ENCODE results near the gene HIBCH. TPM values are rescaled to one million over a fixed set of nuclear protein-coding genes. Genes with fewer than 3 reads are reported as not detected.

The HIBCH gene
- total and polyA plus RNA-seq, 2 of the 13 experiments (the other 11 are each of a cell fraction or from before 2014, with no cell fraction given) = 18.8 to 49.5 TPM

GRCh38 chr2:190352668-190353536 lies 33.3 kb upstream of the HIBCH start (continued):
- TF ChIP-seq PCBP2 (optimal IDR thresholded peaks at IDR 0.05; ENCODE audit: low read depth, low read length, poor library complexity, severe bottlenecking) (no peak), MED13 (CRISPR knock-in tag; IDR thresholded peaks at IDR 0.05) (no peak; the same call in 1 of the 2 replicates), AFF4 (CRISPR knock-in tag; IDR thresholded peaks at IDR 0.05) (no peak), MTF2 (CRISPR knock-in tag; IDR thresholded peaks at IDR 0.05; ENCODE audit: borderline replicate concordance) (no peak), EEA1 (CRISPR knock-in tag; IDR thresholded peaks at IDR 0.05; ENCODE audit: borderline replicate concordance) (no peak), SP5 (CRISPR knock-in tag; IDR thresholded peaks at IDR 0.05; ENCODE audit: borderline replicate concordance, low read depth) (peak; percentile 96), IRF9 (CRISPR knock-in tag; IDR thresholded peaks at IDR 0.05; ENCODE audit: borderline replicate concordance) (peak; percentile 90; the same call in 1 of the 2 replicates), MBD4 (IDR thresholded peaks at IDR 0.05; ENCODE audit: borderline replicate concordance, low read length) (peak; percentile 76; the same call in 1 of the 2 replicates), ZNF552 (CRISPR knock-in tag; IDR thresholded peaks at IDR 0.05; ENCODE audit: borderline replicate concordance) (no peak), ZFP36L2 (CRISPR knock-in tag; IDR thresholded peaks at IDR 0.05) (no peak), HOXA7 (CRISPR knock-in tag; IDR thresholded peaks at IDR 0.05) (no peak), HES4 (CRISPR knock-in tag; IDR thresholded peaks at IDR 0.05; ENCODE audit: borderline replicate concordance) (peak; percentile 65; the same call in 1 of the 2 replicates), CENPX (CRISPR knock-in tag; IDR thresholded peaks at IDR 0.05) (no peak), ZNF556 (CRISPR knock-in tag; IDR thresholded peaks at IDR 0.05; ENCODE audit: borderline replicate concordance) (peak; percentile 99), ISX (CRISPR knock-in tag; conservative IDR thresholded peaks at IDR 0.05) (no peak), BRD4 (CRISPR knock-in tag; IDR thresholded peaks at IDR 0.05) (peak; percentile 41; the same call in 1 of the 2 replicates), MLXIP (CRISPR knock-in tag; IDR thresholded peaks at IDR 0.05; ENCODE audit: borderline replicate concordance) (no peak), NKX3-1 (CRISPR knock-in tag; IDR thresholded peaks at IDR 0.05) (peak; percentile 66; the same call in 1 of the 2 replicates), TBL1XR1 (IDR thresholded peaks at IDR 0.05; ENCODE audit: borderline replicate concordance, low read length, partially characterized antibody) (peak; percentile 80), KAT2B (IDR thresholded peaks at IDR 0.05; ENCODE audit: borderline replicate concordance, low read depth, low read length) (peak; percentile 54; the same call in 1 of the 2 replicates)
